Measurements from ENCODE around the gene B4GALNT4. TPM values are rescaled to one million over a fixed set of nuclear protein-coding genes. Genes with fewer than 3 reads are reported as not detected.
A peak's percentile ranks its signal among the peaks of the same experiment; 100 is the strongest.
"Not testable (repeated sequence)": the region's sequence is repeated elsewhere in the genome, so short reads cannot be mapped to it uniquely, and the experiment has no call there.

The B4GALNT4 gene
- total and polyA plus RNA-seq, 9 donors, result 12.9 to 34.1 (median 20.6) TPM

- peak overlapping the region; percentile 50 for H3K27ac ChIP-seq (ENCODE audit: low read length)
- H3K36me3 ChIP-seq (ENCODE audit: control insufficient read depth, insufficient read depth, low read length); H3K9me3 ChIP-seq (replicated peaks; ENCODE audit: control insufficient read depth, low read depth, low read length); H3K27me3 ChIP-seq (ENCODE audit: control insufficient read depth, insufficient read depth, low read length); DNase-seq; H3K4me3 ChIP-seq (ENCODE audit: low read length): not testable (repeated sequence)
- peaks cover 42% of the 10 kb centered on the region for H3K4me1 ChIP-seq (ENCODE audit: control insufficient read depth, insufficient read depth, low read length)
- WGBS (ENCODE audit: insufficient coverage), result 24% methylated on average over 4 of the region's 16 CpGs
Measured at GRCh38 chr11:350033-350722, 19.1 kb upstream of the B4GALNT4 start.

GRCh38 chr11:350723-351255 lies 18.5 kb upstream of the B4GALNT4 start:
- DNase-seq, result peak; percentile 67
- Histone ChIP-seq H3K4me3 (ENCODE audit: low read length) (no peak overlapping the region), H3K27ac (ENCODE audit: low read length) (peak overlapping the region; percentile 50), H3K4me1 (ENCODE audit: control insufficient read depth, insufficient read depth, low read length) (peaks cover 49% of the 10 kb centered on the region), H3K36me3 (ENCODE audit: control insufficient read depth, insufficient read depth, low read length) (no peaks in the 10 kb centered on the region), H3K9me3 (replicated peaks; ENCODE audit: control insufficient read depth, low read depth, low read length) (no peaks in the 10 kb centered on the region), H3K27me3 (ENCODE audit: control insufficient read depth, insufficient read depth, low read length) (no peaks in the 10 kb centered on the region)
- WGBS (ENCODE audit: insufficient coverage), result 35% methylated on average over 5 of the region's 18 CpGs

GRCh38 chr11:351411-351810 lies 17.9 kb upstream of the B4GALNT4 start:
- H3K4me3 ChIP-seq (ENCODE audit: low read length), result no peak overlapping the region
- WGBS (ENCODE audit: insufficient coverage), result 95% methylated on average over 13 of the region's 14 CpGs
- peak overlapping the region; percentile 50 for H3K27ac ChIP-seq (ENCODE audit: low read length)
- H3K36me3 ChIP-seq (ENCODE audit: control insufficient read depth, insufficient read depth, low read length), result peaks cover under 1% of the 10 kb centered on the region
- peaks cover 49% of the 10 kb centered on the region for H3K4me1 ChIP-seq (ENCODE audit: control insufficient read depth, insufficient read depth, low read length)
- H3K27me3 ChIP-seq (ENCODE audit: control insufficient read depth, insufficient read depth, low read length), result no peaks in the 10 kb centered on the region
- DNase-seq, result no peak
- no peaks in the 10 kb centered on the region for H3K9me3 ChIP-seq (replicated peaks; ENCODE audit: control insufficient read depth, low read depth, low read length)

GRCh38 chr11:352456-353031 lies 16.8 kb upstream of the B4GALNT4 start:
- no peaks in the 10 kb centered on the region for H3K9me3 ChIP-seq (replicated peaks; ENCODE audit: control insufficient read depth, low read depth, low read length)
- H3K4me3 ChIP-seq (ENCODE audit: low read length), result no peak overlapping the region
- peak overlapping the region; percentile 99 for H3K27ac ChIP-seq (ENCODE audit: low read length)
- 94% methylated on average over 7 of the region's 12 CpGs for WGBS (ENCODE audit: insufficient coverage)
- H3K36me3 ChIP-seq (ENCODE audit: control insufficient read depth, insufficient read depth, low read length), result peaks cover 2% of the 10 kb centered on the region
- H3K4me1 ChIP-seq (ENCODE audit: control insufficient read depth, insufficient read depth, low read length), result peaks cover 49% of the 10 kb centered on the region
- no peak for DNase-seq
- H3K27me3 ChIP-seq (ENCODE audit: control insufficient read depth, insufficient read depth, low read length), result no peaks in the 10 kb centered on the region

- no peaks in the 10 kb centered on the region for H3K27me3 ChIP-seq (ENCODE audit: control insufficient read depth, insufficient read depth, low read length)
- WGBS (ENCODE audit: insufficient coverage), result 0% methylated on average over 6 of the region's 16 CpGs
- H3K9me3 ChIP-seq (replicated peaks; ENCODE audit: control insufficient read depth, low read depth, low read length), result no peaks in the 10 kb centered on the region
- peak; percentile 96 for DNase-seq
- no peak overlapping the region for H3K4me3 ChIP-seq (ENCODE audit: low read length)
- peaks cover 2% of the 10 kb centered on the region for H3K36me3 ChIP-seq (ENCODE audit: control insufficient read depth, insufficient read depth, low read length)
- H3K27ac ChIP-seq (ENCODE audit: low read length), result peak overlapping the region; percentile 99
- peaks cover 50% of the 10 kb centered on the region for H3K4me1 ChIP-seq (ENCODE audit: control insufficient read depth, insufficient read depth, low read length)
Measured at GRCh38 chr11:353179-353873, 16.0 kb upstream of the B4GALNT4 start.

GRCh38 chr11:355581-356458 lies 13.5 kb upstream of the B4GALNT4 start:
- peaks cover 49% of the 10 kb centered on the region for H3K4me1 ChIP-seq (ENCODE audit: control insufficient read depth, insufficient read depth, low read length)
- WGBS (ENCODE audit: insufficient coverage), result 4% methylated on average over 44 of the region's 76 CpGs
- peak overlapping the region; percentile 33 for H3K4me3 ChIP-seq (ENCODE audit: low read length)
- peak; percentile 97 for DNase-seq
- peak overlapping the region; percentile 99 for H3K27ac ChIP-seq (ENCODE audit: low read length)
- peaks cover 11% of the 10 kb centered on the region for H3K27me3 ChIP-seq (ENCODE audit: control insufficient read depth, insufficient read depth, low read length)
- peaks cover 4% of the 10 kb centered on the region for H3K9me3 ChIP-seq (replicated peaks; ENCODE audit: control insufficient read depth, low read depth, low read length)
- H3K36me3 ChIP-seq (ENCODE audit: control insufficient read depth, insufficient read depth, low read length), result peaks cover 2% of the 10 kb centered on the region

- Histone ChIP-seq H3K4me1 (ENCODE audit: control insufficient read depth, insufficient read depth, low read length) (peaks cover 43% of the 10 kb centered on the region), H3K9me3 (replicated peaks; ENCODE audit: control insufficient read depth, low read depth, low read length) (peaks cover 8% of the 10 kb centered on the region), H3K27me3 (ENCODE audit: control insufficient read depth, insufficient read depth, low read length) (peaks cover 11% of the 10 kb centered on the region), H3K36me3 (ENCODE audit: control insufficient read depth, insufficient read depth, low read length) (peaks cover 2% of the 10 kb centered on the region), H3K27ac (ENCODE audit: low read length) (no peak overlapping the region), H3K4me3 (ENCODE audit: low read length) (no peak overlapping the region)
- 78% methylated on average over 6 of the region's 6 CpGs for WGBS (ENCODE audit: insufficient coverage)
- DNase-seq, result no peak
Measured at GRCh38 chr11:356610-357009, 12.7 kb upstream of the B4GALNT4 start.

- H3K27me3 ChIP-seq (ENCODE audit: control insufficient read depth, insufficient read depth, low read length), result peaks cover 11% of the 10 kb centered on the region
- WGBS (ENCODE audit: insufficient coverage), result 94% methylated on average over 4 of the region's 4 CpGs
- no peak overlapping the region for H3K27ac ChIP-seq (ENCODE audit: low read length)
- no peak for DNase-seq
- H3K9me3 ChIP-seq (replicated peaks; ENCODE audit: control insufficient read depth, low read depth, low read length), result peaks cover 8% of the 10 kb centered on the region
- no peak overlapping the region for H3K4me3 ChIP-seq (ENCODE audit: low read length)
- H3K4me1 ChIP-seq (ENCODE audit: control insufficient read depth, insufficient read depth, low read length), result peaks cover 37% of the 10 kb centered on the region
- peaks cover 2% of the 10 kb centered on the region for H3K36me3 ChIP-seq (ENCODE audit: control insufficient read depth, insufficient read depth, low read length)
Measured at GRCh38 chr11:357582-357981, 11.7 kb upstream of the B4GALNT4 start.

GRCh38 chr11:358129-358800 lies 11.0 kb upstream of the B4GALNT4 start:
- peak; percentile 47 for DNase-seq
- peaks cover 8% of the 10 kb centered on the region for H3K9me3 ChIP-seq (replicated peaks; ENCODE audit: control insufficient read depth, low read depth, low read length)
- peaks cover 30% of the 10 kb centered on the region for H3K4me1 ChIP-seq (ENCODE audit: control insufficient read depth, insufficient read depth, low read length)
- H3K27ac ChIP-seq (ENCODE audit: low read length), result no peak overlapping the region
- peaks cover 2% of the 10 kb centered on the region for H3K36me3 ChIP-seq (ENCODE audit: control insufficient read depth, insufficient read depth, low read length)
- peaks cover 11% of the 10 kb centered on the region for H3K27me3 ChIP-seq (ENCODE audit: control insufficient read depth, insufficient read depth, low read length)
- 27% methylated on average over 23 of the region's 34 CpGs for WGBS (ENCODE audit: insufficient coverage)
- no peak overlapping the region for H3K4me3 ChIP-seq (ENCODE audit: low read length)

Data from muscle of leg (tissue), 11 donors.